IPS-18a (cell line): Measurements from ENCODE around the gene FLT1.

Experiments used
- H3K27ac ChIP-seq: one replicate; pipeline ENCODE4 v1.5.1; 2013; ENCODE audit warnings: low read length
- H3K27me3 ChIP-seq: one replicate; pipeline ENCODE4 v1.6.1; 2013; ENCODE audit warnings: mild to moderate bottlenecking, low read length; ENCODE audit not compliant: control insufficient read depth, insufficient read depth
- H3K36me3 ChIP-seq: one replicate; pipeline ENCODE4 v1.6.1; 2013; ENCODE audit warnings: low read depth, low read length; ENCODE audit not compliant: control insufficient read depth
- H3K4me1 ChIP-seq: one replicate; pipeline ENCODE4 v1.6.1; 2013; ENCODE audit warnings: low read depth, low read length; ENCODE audit not compliant: control insufficient read depth
- H3K4me3 ChIP-seq: one replicate; pipeline ENCODE4 v1.5.1; 2013; ENCODE audit warnings: low read length
- H3K9ac ChIP-seq: one replicate; pipeline ENCODE4 v1.6.1; 2013; ENCODE audit warnings: mild to moderate bottlenecking, low read length, moderate library complexity
- H3K9me3 ChIP-seq: one replicate; pipeline ENCODE4 v1.6.1; 2013; ENCODE audit warnings: low read depth, low read length; ENCODE audit not compliant: control insufficient read depth

FLT1 gene

DNA sequence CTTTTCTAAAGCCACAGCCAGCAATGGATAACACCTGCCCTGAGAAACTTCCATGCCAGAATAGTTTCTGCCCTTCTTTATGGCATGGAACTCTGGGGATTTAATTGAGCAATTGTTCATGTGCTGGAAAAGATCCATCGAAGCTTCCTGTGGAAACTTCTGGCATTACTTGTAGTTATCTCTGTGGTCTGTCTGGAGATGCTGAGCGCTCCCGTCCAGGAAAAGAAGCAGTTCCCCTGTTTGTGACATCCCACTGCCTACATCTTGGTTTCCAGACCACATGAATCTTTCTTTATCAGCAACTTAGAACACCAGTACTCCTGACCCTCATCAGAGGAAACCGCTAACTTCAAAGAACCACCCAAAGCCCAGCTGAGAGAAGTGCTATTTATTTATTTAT, 24.6 kb downstream of the FLT1 start:
- H3K4me3 ChIP-seq = no peak overlapping the region
- H3K9ac ChIP-seq = no peak overlapping the region
- no peaks in the 10 kb centered on the region for H3K9me3 ChIP-seq
- H3K27ac ChIP-seq = no peak overlapping the region
- H3K4me1 ChIP-seq = peaks cover 23% of the 10 kb centered on the region
- peaks cover 28% of the 10 kb centered on the region for H3K36me3 ChIP-seq
- no peaks in the 10 kb centered on the region for H3K27me3 ChIP-seq

DNA sequence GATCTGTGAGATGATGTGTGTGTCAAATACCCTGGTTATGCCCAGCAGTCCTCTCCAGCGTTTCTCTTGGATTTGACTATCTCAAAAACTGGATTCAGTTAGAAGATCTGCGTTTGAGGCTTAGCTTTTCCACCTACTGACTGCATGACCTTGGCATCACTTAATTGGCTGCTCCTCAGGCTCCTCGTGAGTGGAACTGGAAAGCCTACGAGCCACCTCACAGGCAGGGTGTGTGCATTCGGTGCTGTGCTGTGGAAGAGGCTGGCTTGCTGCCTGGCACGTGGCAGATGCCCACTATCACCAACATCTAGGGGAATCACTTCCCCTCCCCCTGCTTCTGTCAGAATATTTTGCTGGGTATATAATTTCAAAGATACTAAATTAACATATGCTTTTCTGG, 25.6 kb downstream of the FLT1 start:
- Histone ChIP-seq H3K27ac (no peak overlapping the region), H3K9me3 (no peaks in the 10 kb centered on the region), H3K4me3 (no peak overlapping the region), H3K9ac (no peak overlapping the region), H3K4me1 (peaks cover 22% of the 10 kb centered on the region), H3K36me3 (peaks cover 38% of the 10 kb centered on the region), H3K27me3 (no peaks in the 10 kb centered on the region)

DNA sequence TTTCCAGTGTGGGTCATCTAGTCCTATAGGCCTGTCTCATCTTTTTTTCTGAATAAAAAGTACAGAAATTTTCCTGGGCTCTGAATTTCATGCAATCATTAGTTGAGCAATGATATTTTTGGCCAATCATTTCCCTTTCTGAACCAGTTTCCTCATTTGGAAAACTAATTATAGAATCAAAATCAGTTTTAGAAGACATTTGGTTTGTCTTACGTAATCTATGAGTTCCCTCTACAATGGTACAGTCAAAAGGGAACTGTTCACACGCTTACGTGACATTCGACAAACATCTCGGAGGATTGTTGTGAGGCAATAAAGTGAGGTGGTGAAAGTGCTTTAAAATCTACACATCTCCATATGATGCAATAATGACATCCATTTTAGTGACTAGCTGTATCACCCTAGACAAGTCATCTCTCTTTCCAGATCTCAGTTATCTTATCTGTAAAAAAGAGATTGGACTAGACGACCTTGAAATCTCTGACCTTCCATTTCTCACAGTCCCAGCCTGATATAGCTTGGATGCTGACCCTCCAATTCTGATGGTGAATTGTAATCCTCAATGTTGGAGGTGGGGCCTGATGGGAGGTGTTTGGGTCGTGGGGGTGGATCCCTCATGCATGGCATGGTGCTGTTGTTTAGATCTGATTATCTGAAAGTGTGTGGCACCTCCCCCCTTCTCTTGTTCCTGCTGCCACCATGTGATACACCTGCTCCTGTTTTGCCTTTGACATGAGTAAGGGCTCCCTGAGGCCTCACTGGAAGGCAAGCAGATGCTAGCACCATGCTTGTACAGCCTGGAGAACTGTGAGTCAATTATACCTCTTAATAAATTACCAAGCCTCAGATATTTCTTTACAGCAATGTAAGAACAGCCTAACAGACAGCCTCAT, 26.7 kb downstream of the FLT1 start:
- Histone ChIP-seq H3K36me3 (peaks cover 47% of the 10 kb centered on the region), H3K27ac (peak overlapping the region; percentile 65), H3K27me3 (no peaks in the 10 kb centered on the region), H3K4me1 (peaks cover 22% of the 10 kb centered on the region), H3K9me3 (no peaks in the 10 kb centered on the region), H3K9ac (no peak overlapping the region), H3K4me3 (no peak overlapping the region)

DNA sequence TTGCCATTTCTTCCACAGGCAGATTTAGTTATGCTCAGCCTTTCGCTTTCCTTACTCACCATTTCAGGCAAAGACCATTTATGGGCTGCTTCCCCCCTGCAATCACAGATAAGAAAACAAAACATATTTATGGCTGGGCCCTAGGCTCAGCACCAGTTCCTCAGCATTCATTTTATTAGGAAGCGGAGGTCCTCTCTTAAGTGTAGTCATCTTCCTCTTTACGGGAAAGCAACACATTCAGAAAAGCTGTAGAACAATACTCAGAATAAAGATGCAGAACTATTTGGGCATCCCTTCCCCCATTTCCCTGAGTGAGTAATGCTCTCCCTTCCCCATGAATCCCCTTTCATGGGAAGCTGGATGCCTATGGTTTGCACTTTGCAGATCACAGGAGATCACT, 27.9 kb downstream of the FLT1 start:
- Histone ChIP-seq H3K36me3 (peaks cover 59% of the 10 kb centered on the region), H3K9ac (no peak overlapping the region), H3K4me3 (no peak overlapping the region), H3K27me3 (no peaks in the 10 kb centered on the region), H3K9me3 (no peaks in the 10 kb centered on the region), H3K4me1 (peaks cover 22% of the 10 kb centered on the region), H3K27ac (no peak overlapping the region)

DNA sequence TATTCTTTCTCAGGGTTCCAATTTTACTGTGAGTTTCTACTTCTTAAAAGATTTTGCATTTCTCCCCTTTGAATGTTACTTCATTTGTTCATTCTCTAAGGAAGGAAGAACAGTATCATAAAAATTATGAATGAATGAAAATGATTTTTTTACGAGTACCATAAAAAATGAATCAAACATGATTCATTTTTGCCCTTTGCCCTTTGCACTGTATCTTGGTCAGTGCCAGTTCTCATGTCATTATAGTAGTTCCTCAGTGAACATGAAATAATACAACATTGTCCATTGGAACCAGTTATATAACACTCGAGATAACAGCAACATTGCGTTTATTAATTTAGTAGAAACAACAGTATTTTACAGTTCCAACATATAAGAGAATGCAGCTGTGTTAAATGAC, 28.8 kb downstream of the FLT1 start:
- H3K27ac ChIP-seq = no peak overlapping the region
- H3K27me3 ChIP-seq = no peaks in the 10 kb centered on the region
- H3K36me3 ChIP-seq = peaks cover 59% of the 10 kb centered on the region
- peaks cover 15% of the 10 kb centered on the region for H3K4me1 ChIP-seq
- no peaks in the 10 kb centered on the region for H3K9me3 ChIP-seq
- no peak overlapping the region for H3K4me3 ChIP-seq
- no peak overlapping the region for H3K9ac ChIP-seq

DNA sequence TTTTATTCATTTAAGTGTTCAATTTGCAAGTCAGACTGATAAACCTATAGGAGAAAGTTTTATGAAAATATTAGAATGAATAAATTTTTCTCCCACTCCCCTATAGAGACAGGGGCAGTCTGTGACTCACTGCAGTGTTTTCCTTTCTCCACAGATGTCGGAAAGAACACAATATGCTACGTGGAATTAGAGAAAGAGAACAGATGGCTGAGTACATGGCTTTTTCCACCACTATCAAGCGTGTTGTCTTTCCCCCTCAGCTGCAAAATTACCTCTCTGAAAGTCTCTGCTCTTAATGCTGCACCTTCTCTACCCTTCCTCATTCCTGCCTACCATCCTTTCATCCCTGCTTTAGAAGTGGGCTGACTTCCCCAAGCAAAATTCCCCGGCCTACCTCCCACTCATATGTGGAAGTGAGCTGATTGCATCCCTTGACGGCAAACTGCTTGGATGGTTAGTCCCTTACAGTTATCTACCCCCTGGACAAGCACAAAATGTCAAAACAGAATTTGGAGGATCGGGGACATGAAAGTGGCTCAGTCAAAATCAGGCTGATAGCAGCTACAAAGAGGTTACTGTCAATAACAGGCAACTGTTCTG, 30.0 kb downstream of the FLT1 start:
- H3K9ac ChIP-seq = no peak overlapping the region
- H3K4me3 ChIP-seq = no peak overlapping the region
- no peak overlapping the region for H3K27ac ChIP-seq
- no peaks in the 10 kb centered on the region for H3K27me3 ChIP-seq
- peaks cover 15% of the 10 kb centered on the region for H3K4me1 ChIP-seq
- no peaks in the 10 kb centered on the region for H3K9me3 ChIP-seq
- H3K36me3 ChIP-seq = peaks cover 66% of the 10 kb centered on the region

DNA sequence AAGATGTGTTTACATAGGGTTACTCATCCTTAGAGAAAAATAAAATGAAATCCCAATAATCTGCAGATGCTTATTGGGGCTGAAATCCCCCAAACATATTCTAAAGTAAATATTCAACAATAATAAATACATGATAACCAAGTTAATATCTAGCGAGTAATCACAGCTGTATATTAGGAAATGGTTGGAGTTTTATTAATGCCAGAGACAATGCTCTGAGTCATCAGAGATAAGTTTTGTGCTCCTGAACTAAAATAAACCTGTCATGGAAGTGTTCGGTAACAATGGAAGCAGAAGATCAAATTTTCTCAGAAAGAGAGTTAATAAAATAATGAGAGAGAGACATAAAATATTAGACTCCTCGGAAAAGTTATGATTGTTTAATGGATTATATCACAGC, 31.4 kb downstream of the FLT1 start:
- H3K27me3 ChIP-seq = no peaks in the 10 kb centered on the region
- H3K9me3 ChIP-seq = no peaks in the 10 kb centered on the region
- peaks cover 81% of the 10 kb centered on the region for H3K36me3 ChIP-seq
- no peak overlapping the region for H3K9ac ChIP-seq
- H3K4me1 ChIP-seq = peaks cover 7% of the 10 kb centered on the region
- H3K4me3 ChIP-seq = no peak overlapping the region
- no peak overlapping the region for H3K27ac ChIP-seq

DNA sequence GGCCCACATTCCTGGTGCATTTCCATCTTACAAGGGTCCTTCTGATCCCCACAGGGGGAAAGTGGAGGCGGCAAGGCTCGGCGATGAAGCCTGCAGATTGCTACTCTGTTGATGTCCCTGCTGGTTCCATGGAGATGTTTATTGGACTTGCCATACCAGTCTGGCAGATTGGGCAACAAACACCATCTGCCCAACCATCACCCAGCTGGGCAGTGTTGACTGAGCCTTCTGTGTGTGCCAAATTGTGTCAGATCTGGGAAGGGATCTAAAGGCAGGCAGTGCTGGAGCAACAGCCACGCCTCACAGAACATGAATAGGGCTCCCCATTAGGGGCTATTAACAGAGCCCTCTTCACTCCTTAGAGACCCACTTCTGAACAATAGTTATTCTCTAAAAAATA, 35.0 kb downstream of the FLT1 start:
- no peaks in the 10 kb centered on the region for H3K27me3 ChIP-seq

DNA sequence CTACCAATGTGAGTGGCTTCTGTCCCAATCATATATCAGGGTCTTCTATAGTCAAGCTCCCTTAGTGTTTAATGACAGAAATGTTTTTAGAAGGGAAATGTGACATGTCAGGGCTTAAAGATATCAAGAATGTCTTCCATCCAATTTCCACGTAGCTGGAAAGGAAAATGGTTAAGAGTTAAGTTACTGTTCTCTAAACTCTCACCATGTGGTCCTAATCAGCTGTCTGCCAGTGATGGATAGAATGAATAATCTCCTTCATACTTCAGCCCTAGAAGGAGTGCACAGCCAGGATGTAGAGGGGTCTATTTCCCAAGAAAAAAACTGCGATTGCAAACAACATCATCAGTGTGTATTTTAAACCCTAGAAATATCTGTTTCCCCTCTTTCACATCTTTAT, 36.3 kb downstream of the FLT1 start:
- peaks cover 60% of the 10 kb centered on the region for H3K36me3 ChIP-seq
- H3K9ac ChIP-seq = no peak overlapping the region
- H3K4me3 ChIP-seq = no peak overlapping the region
- peaks cover 21% of the 10 kb centered on the region for H3K4me1 ChIP-seq
- no peaks in the 10 kb centered on the region for H3K27me3 ChIP-seq
- no peaks in the 10 kb centered on the region for H3K9me3 ChIP-seq
- H3K27ac ChIP-seq = no peak overlapping the region

More for the DNA sequence above, 35.0 kb downstream of the FLT1 start:
- Histone ChIP-seq H3K9ac (no peak overlapping the region), H3K4me3 (no peak overlapping the region), H3K4me1 (peaks cover 18% of the 10 kb centered on the region), H3K36me3 (peaks cover 63% of the 10 kb centered on the region), H3K27ac (no peak overlapping the region), H3K9me3 (no peaks in the 10 kb centered on the region)

DNA sequence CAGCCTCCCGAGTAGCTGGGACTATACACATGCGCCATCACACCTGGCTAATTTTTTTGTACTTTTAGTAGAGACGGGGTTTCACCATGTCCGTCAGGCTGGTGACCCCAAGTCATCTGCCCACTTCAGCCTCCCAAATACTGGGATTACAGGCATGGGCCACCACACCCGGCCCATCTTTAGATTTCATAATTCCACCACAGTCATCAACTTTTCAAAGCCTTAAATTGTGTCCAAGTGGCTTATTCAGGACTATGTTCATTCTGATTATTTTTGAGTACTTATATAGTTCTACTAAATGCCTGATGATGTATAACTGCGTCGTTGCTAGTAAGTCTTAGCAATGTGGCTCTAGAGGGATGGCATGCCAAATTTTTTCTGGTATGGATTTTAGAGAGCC, 36.9 kb downstream of the FLT1 start:
- no peak overlapping the region for H3K9ac ChIP-seq
- peaks cover 24% of the 10 kb centered on the region for H3K4me1 ChIP-seq
- H3K36me3 ChIP-seq = peaks cover 58% of the 10 kb centered on the region
- no peaks in the 10 kb centered on the region for H3K9me3 ChIP-seq
- H3K4me3 ChIP-seq = no peak overlapping the region
- no peaks in the 10 kb centered on the region for H3K27me3 ChIP-seq
- no peak overlapping the region for H3K27ac ChIP-seq

DNA sequence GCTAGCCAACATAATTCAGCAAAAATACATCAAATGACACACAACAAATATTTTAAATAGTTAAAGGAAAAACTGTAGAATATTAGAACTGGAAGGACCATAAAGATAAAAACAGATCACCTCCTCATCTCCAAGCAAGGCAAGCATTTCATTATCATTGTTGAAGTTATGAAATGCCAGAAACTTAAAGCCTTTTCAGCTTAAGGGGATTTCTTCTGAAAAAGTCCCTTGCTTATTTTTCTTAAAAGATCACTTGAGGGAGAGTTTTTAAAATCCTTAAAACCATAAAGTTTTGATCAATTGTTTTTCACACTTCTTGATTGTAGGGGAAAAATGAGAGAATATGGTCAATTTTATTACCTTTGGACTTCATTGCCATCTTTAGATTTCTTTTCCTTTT, 37.4 kb downstream of the FLT1 start:
- peaks cover 24% of the 10 kb centered on the region for H3K4me1 ChIP-seq
- no peaks in the 10 kb centered on the region for H3K27me3 ChIP-seq
- H3K4me3 ChIP-seq = no peak overlapping the region
- peaks cover 54% of the 10 kb centered on the region for H3K36me3 ChIP-seq
- no peak overlapping the region for H3K9ac ChIP-seq
- no peak overlapping the region for H3K27ac ChIP-seq
- no peaks in the 10 kb centered on the region for H3K9me3 ChIP-seq
